SH-SY5Y (cell line): ENCODE results near the gene TTC38.

Source experiments
- GATA2 ChIP-seq: IDR thresholded peaks from 2 replicates; pipeline ENCODE4 v1.6.1; 2011; ENCODE audit warnings: mild to moderate bottlenecking, low read depth, low read length
- GATA3 ChIP-seq: IDR thresholded peaks from 2 replicates; pipeline ENCODE4 v1.6.1; 2011; ENCODE audit warnings: low read depth, mild to moderate bottlenecking, low read length, moderate library complexity

TTC38 gene

GRCh38 chr22:46240073-46240472 is 27.7 kb upstream of the TTC38 start:
- TF ChIP-seq GATA3, result no peak
- no peak for TF ChIP-seq GATA2

GRCh38 chr22:46240506-46240905 is 27.3 kb upstream of the TTC38 start:
- TF ChIP-seq GATA2, result no peak
- TF ChIP-seq GATA3, result no peak

DNA sequence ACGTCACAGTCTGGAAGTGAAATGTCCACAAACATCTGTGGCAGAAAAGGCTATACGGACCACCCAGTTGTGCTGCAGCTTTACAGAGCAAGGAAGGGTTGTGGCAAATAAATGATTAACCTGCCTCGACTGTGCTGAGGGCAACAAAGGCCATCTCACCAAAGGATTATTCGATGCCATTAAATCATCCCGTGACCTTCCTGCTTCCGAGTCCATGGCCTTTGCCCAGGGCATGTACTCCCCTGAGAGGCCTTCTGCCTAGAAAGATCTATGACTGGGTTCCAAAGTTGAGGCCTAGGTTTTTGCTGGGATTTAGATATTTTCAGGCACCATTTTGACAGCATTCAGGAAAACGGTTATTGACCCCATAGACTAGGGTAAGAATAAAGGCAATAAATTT is 26.9 kb upstream of the TTC38 start:
- TF ChIP-seq GATA3 (no peak), GATA2 (no peak)

GRCh38 chr22:46241396-46242007 is 26.3 kb upstream of the TTC38 start:
- TF ChIP-seq GATA3, result no peak; the same call in none of the 2 replicates
- TF ChIP-seq GATA2, result peak; percentile 94

GRCh38 chr22:46242076-46242475 is 25.7 kb upstream of the TTC38 start:
- no peak for TF ChIP-seq GATA3
- TF ChIP-seq GATA2, result no peak

- no peak for TF ChIP-seq GATA2
- no peak for TF ChIP-seq GATA3
Measured at GRCh38 chr22:46244771-46245170, 23.0 kb upstream of the TTC38 start.

GRCh38 chr22:46245511-46245910 is 22.3 kb upstream of the TTC38 start:
- TF ChIP-seq GATA2 (no peak), GATA3 (no peak)

- TF ChIP-seq GATA3, result no peak
- TF ChIP-seq GATA2, result no peak
Measured at GRCh38 chr22:46246178-46246577, 21.6 kb upstream of the TTC38 start.

- TF ChIP-seq GATA3, result no peak
- TF ChIP-seq GATA2, result 0 out of 2 replicates have a peak, but pooled peaks have one; percentile 21
Measured at GRCh38 chr22:46247443-46247975, 20.3 kb upstream of the TTC38 start.

DNA sequence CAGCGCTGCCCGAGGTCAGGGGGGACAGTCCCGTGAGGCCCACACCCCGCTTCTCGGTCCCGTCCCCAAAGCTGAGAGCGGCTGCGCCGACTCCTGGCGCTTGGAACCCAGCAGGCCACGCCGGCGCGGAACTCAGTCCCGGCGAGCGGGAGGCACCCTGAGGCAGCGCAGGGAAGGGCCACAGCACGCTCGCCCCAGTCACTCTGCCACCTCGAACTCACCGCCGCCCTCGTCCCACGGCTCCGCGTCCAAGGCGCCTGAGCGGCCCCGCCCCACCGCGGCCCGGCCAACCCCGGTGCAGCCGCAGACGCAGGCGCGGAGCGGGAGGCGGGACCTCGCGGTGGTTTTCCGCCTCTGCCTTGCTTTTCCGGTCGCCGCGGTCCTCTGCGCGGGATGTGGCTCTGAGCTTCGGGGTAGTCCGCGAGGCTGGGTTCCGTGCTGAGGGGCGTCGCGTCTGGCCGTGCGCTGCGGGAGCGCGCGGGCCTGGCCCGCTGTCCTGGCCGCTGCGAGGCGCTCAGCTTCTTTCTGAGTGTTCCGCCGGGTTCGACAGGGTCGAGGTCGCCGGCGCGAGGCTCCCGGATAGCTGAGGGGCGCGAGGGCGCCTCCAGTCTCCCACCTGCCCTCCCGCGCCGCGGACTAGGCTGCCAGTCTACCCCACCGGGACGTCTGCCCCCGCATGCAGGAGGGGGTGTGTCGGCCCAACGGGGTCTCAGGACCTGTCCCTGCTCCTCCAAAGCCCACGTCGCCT is 17.6 kb upstream of the TTC38 start, which contains the start of gene CDPF1:
Gene CDPF1 (minus strand): TSS at position 259 of the 748 bp plus-strand sequence. CDS start 2,009 bp downstream, outside the sequence.
- TF ChIP-seq GATA3, result no peak
- TF ChIP-seq GATA2, result no peak

DNA sequence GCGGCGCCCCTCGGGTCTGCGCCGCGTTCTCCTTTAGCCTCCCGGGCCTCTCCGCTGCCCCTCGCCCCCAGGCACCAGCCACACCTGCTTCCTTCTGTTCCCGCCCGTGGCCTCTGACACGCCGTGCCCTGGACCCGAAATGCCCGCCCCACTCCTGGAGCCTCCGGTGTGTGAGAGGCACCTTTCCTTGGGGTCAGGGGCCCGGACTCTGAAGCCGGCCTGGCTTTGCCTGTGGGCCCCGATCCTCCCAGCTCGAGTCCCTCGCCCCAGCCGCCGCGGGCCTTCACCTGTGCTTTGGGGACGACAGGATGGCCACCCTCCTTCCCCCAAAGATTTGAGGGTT is 17.1 kb upstream of the TTC38 start:
- TF ChIP-seq GATA2 (no peak), GATA3 (no peak)

DNA sequence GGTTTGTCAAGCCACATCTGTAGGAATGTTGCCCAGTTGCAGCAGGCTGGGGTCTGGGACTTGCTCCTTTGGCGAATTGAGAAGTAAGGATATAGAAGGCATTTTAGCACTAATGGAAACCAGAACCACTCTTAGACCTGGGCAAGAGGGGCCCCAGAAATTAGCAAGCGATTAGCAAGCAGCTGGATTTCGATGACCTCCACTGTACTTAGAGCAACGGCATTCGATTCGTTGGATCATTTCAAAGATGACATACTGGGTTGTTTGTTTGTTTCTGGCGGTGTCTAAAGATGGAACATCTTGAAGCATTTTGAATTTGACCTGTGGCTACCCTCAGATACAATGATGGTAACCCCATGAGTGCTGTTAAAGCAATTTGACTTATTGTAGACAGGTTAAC is 16.5 kb upstream of the TTC38 start:
- TF ChIP-seq GATA3 (no peak), GATA2 (no peak)

DNA sequence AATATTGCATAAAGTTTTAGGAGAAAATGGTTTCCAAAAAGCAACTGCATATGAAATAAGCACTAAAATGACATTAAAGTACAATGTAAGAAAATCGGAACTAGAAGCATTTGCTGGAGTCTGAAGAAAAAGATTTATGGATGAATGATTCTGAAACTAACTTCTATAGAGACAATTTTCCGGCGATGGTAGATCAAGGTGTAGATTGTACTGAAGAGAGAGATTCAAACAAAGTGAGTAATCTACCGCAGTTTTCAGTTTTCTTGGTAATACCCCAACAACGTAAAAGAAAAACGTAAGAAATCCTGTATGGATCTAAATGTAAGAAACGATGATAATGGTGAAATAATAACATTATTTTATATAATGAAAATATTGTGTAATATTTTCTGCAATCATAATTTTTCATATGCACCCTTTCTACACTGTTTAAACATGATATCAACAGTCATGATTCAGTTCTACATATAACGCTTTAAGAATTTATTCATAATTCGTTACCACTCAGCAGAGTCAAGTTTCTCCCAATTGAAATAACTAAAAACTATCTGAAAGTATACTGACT is 15.9 kb upstream of the TTC38 start:
- TF ChIP-seq GATA2, result no peak
- no peak for TF ChIP-seq GATA3

DNA sequence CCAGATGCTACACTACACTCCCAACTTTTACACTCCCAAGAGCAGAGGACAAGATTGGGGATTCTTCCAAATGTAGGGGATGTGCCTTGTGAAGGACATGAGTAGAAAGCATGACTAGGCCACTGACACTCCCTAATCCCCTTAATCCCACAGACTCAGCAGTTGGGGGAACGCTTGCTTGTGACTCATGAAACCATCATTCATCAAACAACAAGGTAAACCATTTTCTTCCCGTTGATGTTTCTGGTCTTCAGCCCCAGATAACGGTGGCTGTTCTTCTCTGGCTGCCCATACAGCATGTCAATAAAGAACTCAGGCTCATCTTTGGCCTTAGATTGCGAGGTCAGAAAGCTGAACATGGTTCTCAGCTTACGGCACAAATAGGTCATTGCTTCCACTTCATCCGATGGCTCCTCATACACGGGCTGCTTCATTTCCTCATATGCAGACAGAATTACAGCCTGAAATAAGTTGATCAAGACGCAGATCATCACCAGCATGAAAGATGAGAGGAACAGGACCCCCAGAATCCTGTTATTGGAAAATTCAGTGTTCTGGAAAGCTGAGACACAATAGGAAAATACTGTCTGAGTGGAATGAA is 11.3 kb upstream of the TTC38 start:
- no peak for TF ChIP-seq GATA2
- no peak for TF ChIP-seq GATA3

- TF ChIP-seq GATA3 (no peak), GATA2 (no peak)
Measured at GRCh38 chr22:46259374-46259773, 8.4 kb upstream of the TTC38 start.
